Uterus (tissue), 4 donors: ENCODE data around the gene GALNT18. TPM values are rescaled to one million over a fixed set of nuclear protein-coding genes. Genes with fewer than 3 reads are reported as not detected.
A peak's percentile ranks its signal among the peaks of the same experiment; 100 is the strongest.

Source experiments
- DNase-seq, 2 donors: peaks; one replicate each; pipeline ENCODE4 v3.0.0-alpha.2; 2019 to 2020
- H3K27ac ChIP-seq, 2 donors: fragments of 200-600 bp; sonication (generic); 1 replicate in 1 of 2; 2 replicates in 1 of 2; pipeline ENCODE4 v1.5.1; 2016 to 2018
- H3K27me3 ChIP-seq, 2 donors: fragments of 200-600 bp; sonication (generic); one replicate each; pipeline ENCODE4 v1.5.1; 2018 to 2019; ENCODE audit warnings: control low read depth in 1 of 2
- H3K36me3 ChIP-seq, 2 donors: fragments of 200-600 bp; sonication (generic); one replicate each; pipeline ENCODE4 v1.5.1; 2019; ENCODE audit warnings: control low read depth in 1 of 2
- H3K4me1 ChIP-seq, 2 donors: fragments of 200-600 bp; sonication (generic); one replicate each; pipeline ENCODE4 v1.5.1; 2018 to 2019; ENCODE audit warnings: control low read depth in 1 of 2
- H3K4me3 ChIP-seq, 2 donors: fragments of 200-600 bp; sonication (generic); 1 replicate in 1 of 2; 2 replicates in 1 of 2; pipeline ENCODE4 v1.5.1; 2018 to 2019; ENCODE audit warnings: mild to moderate bottlenecking in 1 of 2
- H3K9me3 ChIP-seq, 2 donors: fragments of 200-600 bp; sonication (generic); one replicate each; pipeline ENCODE4 v1.5.1; 2019; ENCODE audit warnings: control low read depth in 1 of 2
- CTCF ChIP-seq, 4 experiments: fragments of 200-600 bp in 2 of 4; fragments of 450-650 bp in 2 of 4; sonication (generic) in 2 of 4; IDR thresholded peaks; one replicate each; pipeline ENCODE4 v1.5.1; 2016 to 2019; ENCODE audit warnings: antibody characterized with exemption in 4 of 4, mild to moderate bottlenecking in 2 of 4, moderate library complexity in 1 of 4
- POLR2A ChIP-seq, 2 donors: fragments of 450-650 bp; IDR thresholded peaks; one replicate each; pipeline ENCODE4 v1.6.1; 2016; ENCODE audit warnings: antibody characterized with exemption in 2 of 2, mild to moderate bottlenecking in 1 of 2, moderate library complexity in 1 of 2
- intact Hi-C: fragments of 100-400 bp; cut with DNase I; formaldehyde crosslinking; loops from one replicate; pipeline ENCODE4 v1.15.1; 2023; ENCODE audit warnings: low total_unique reads
- total RNA-seq, 4 donors: library from RNA; depleted of rRNA in 3 of 4; stranded (reverse); fragments of >200 nt in 3 of 4; gene quantifications; one replicate each; pipeline versions ENCODE4 v1.1.0 to v1.2.4, GENCODE V29; 2014 to 2023
- donor health status: DM: yes; HTN: yes; CAD: no.

GALNT18 gene
- total RNA-seq, 4 donors from 2014 or later: 21.4 to 35.1 (median 27.3) TPM

- no peaks in the 10 kb centered on the region for H3K9me3 ChIP-seq
- TF ChIP-seq POLR2A (IDR thresholded peaks at IDR 0.05) (no peak), CTCF (IDR thresholded peaks at IDR 0.05) (no peak)
- intact Hi-C loops: no loop called here
- peaks cover 4 to 5% of the 10 kb centered on the region in 2 donors for H3K4me1 ChIP-seq
- no peaks in the 10 kb centered on the region for H3K27me3 ChIP-seq
- no peaks in the 10 kb centered on the region for H3K36me3 ChIP-seq
- peak overlapping the region; percentile 76 to 80 for H3K27ac ChIP-seq
- no peak overlapping the region for H3K4me3 ChIP-seq
- DNase-seq: no peak
These were observed 224.0 kb downstream of the GALNT18 start for GRCh38 chr11:11397781-11398180.

GRCh38 chr11:11397036-11397415 is 224.8 kb downstream of the GALNT18 start:
- no peak overlapping the region for H3K4me3 ChIP-seq

GRCh38 chr11:11396301-11397035 is 225.3 kb downstream of the GALNT18 start:
- TF ChIP-seq CTCF (IDR thresholded peaks at IDR 0.05): no peak
- no peak for TF ChIP-seq POLR2A (IDR thresholded peaks at IDR 0.05)
- peak; percentile 70 to 86 for DNase-seq
- Histone ChIP-seq H3K9me3 (no peaks in the 10 kb centered on the region), H3K4me1 (peaks cover 4 to 5% of the 10 kb centered on the region in 2 donors), H3K27me3 (no peaks in the 10 kb centered on the region), H3K36me3 (no peaks in the 10 kb centered on the region), H3K4me3 (no peak overlapping the region), H3K27ac (peak overlapping the region; percentile 76 to 80)
- intact Hi-C loops: no loop called here

More at GRCh38 chr11:11397036-11397415, 224.8 kb downstream of the GALNT18 start:
- TF ChIP-seq POLR2A (IDR thresholded peaks at IDR 0.05): no peak
- TF ChIP-seq CTCF (IDR thresholded peaks at IDR 0.05): no peak
- Histone ChIP-seq H3K27ac (peak overlapping the region; percentile 76 to 80), H3K9me3 (no peaks in the 10 kb centered on the region), H3K36me3 (no peaks in the 10 kb centered on the region), H3K4me1 (peaks cover 4 to 5% of the 10 kb centered on the region in 2 donors), H3K27me3 (no peaks in the 10 kb centered on the region)
- intact Hi-C loops: no loop called here
- no peak for DNase-seq

- intact Hi-C loops: no loop called here
- H3K27me3 ChIP-seq: no peaks in the 10 kb centered on the region
- H3K27ac ChIP-seq: peak overlapping the region; percentile 76 to 80
These were observed 226.7 kb downstream of the GALNT18 start for GRCh38 chr11:11395126-11395525.

More at GRCh38 chr11:11395126-11395525, 226.7 kb downstream of the GALNT18 start:
- Histone ChIP-seq H3K4me1 (peaks cover 4 to 5% of the 10 kb centered on the region in 2 donors), H3K9me3 (no peaks in the 10 kb centered on the region), H3K36me3 (no peaks in the 10 kb centered on the region), H3K4me3 (no peak overlapping the region)
- TF ChIP-seq CTCF (IDR thresholded peaks at IDR 0.05) (no peak), POLR2A (IDR thresholded peaks at IDR 0.05) (no peak)
- DNase-seq: no peak
